ENCODE results near the gene TLX3.

DNA sequence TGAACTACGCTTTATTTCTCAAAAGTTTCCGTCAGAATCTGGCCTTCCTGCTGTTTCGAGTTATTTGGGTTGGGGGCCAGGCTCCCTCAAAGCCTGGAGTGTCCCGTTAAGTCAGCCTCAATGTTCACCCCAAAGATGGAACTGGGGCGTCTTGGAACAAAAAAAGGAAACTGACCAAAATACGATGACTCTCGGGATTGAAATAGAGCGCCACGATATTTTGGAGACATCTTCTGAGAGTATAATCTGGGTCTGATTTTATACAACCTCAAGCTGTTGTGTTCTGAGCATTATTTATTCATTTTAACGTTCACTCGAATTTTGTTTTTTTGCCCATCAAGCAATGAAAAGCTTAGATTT is 28.1 kb downstream of the TLX3 start:
- TF ChIP-seq CTCF (IDR thresholded peaks at IDR 0.05; ENCODE audit: low read depth, low read length) (no peak), POLR2A (IDR thresholded peaks at IDR 0.05; ENCODE audit: extremely low read depth, insufficient read length) (no peak)
